Gastrocnemius medialis (tissue), 4 donors: ENCODE results near the gene GINS2. TPM values are rescaled to one million over a fixed set of nuclear protein-coding genes. Genes with fewer than 3 reads are reported as not detected.

Experiments
- ATAC-seq, 2 donors: fragments of 150-250 bp; one replicate each; pipeline ENCODE4 v1.9.1; 2016
- DNase-seq, 2 donors: peaks; one replicate each; pipeline ENCODE4 v3.0.0-alpha.2; 2019
- H3K27ac ChIP-seq, 4 donors: fragments of 200-600 bp; sonication (generic); 1 replicate in 1 of 4; 2 replicates in 3 of 4; pipeline ENCODE4 v1.5.1; 2016 to 2018; ENCODE audit warnings: mild to moderate bottlenecking in 2 of 4, moderate library complexity in 1 of 4
- H3K27me3 ChIP-seq, 3 donors: fragments of 200-600 bp; sonication (generic) in 2 of 3; 1 replicate in 1 of 3; 2 replicates in 2 of 3; pipeline versions ENCODE4 v1.5.1 to v1.6.0; 2016 to 2019; ENCODE audit warnings: mild to moderate bottlenecking in 1 of 3, moderate library complexity in 1 of 3
- H3K36me3 ChIP-seq, 2 donors: fragments of 200-600 bp; sonication (generic) in 1 of 2; one replicate each; pipeline ENCODE4 v1.5.1; 2017 to 2018
- H3K4me1 ChIP-seq, 2 donors: fragments of 200-600 bp; sonication (generic) in 1 of 2; one replicate each; pipeline ENCODE4 v1.5.1; 2016 to 2017; ENCODE audit warnings: mild to moderate bottlenecking in 2 of 2
- H3K4me3 ChIP-seq, 4 donors: fragments of 200-600 bp; sonication (generic) in 3 of 4; 1 replicate in 1 of 4; 2 replicates in 3 of 4; pipeline ENCODE4 v1.5.1; 2016 to 2019; ENCODE audit warnings: mild to moderate bottlenecking in 2 of 4
- H3K9me3 ChIP-seq, 3 donors: fragments of 200-600 bp; sonication (generic) in 2 of 3; 1 replicate in 1 of 3; 2 replicates in 2 of 3; pipeline ENCODE4 v1.5.1; 2016 to 2019
- POLR2A ChIP-seq, 2 donors: fragments of 450-650 bp; IDR thresholded peaks; one replicate each; pipeline ENCODE4 v1.6.1; 2017; ENCODE audit warnings: antibody characterized with exemption in 2 of 2, mild to moderate bottlenecking in 2 of 2, moderate library complexity in 2 of 2
- in situ Hi-C, 4 donors: fragments of 200-750 bp; cut with MboI; loops; one replicate each; pipeline versions ENCODE4 v1.15.0 to v1.8.0; 2017; ENCODE audit warnings: low sequenced_read_pairs in 4 of 4
- intact Hi-C: fragments of 100-400 bp; cut with DNase I; formaldehyde crosslinking; loops from one replicate; pipeline ENCODE4 v1.15.1; 2023; ENCODE audit warnings: low total_unique reads
- total RNA-seq, 4 donors: library from RNA; depleted of rRNA; stranded (reverse); fragments of >200 nt; gene quantifications; one replicate each; pipeline versions ENCODE4 v1.1.0 to v1.2.3, GENCODE V29; 2016
- TF ChIP-seq, protein P1 (sequence below), 5 experiments: fragments of 450-650 bp in 3 of 5; fragments of 200-600 bp in 2 of 5; sonication (generic) in 2 of 5; IDR thresholded peaks in 4 of 5; conservative IDR thresholded peaks in 1 of 5; 1 replicate in 4 of 5; 2 replicates in 1 of 5; pipeline ENCODE4 v1.5.1; 2016 to 2019; ENCODE audit warnings: antibody characterized with exemption in 5 of 5, mild to moderate bottlenecking in 3 of 5, moderate library complexity in 3 of 5

GINS2 gene
- total RNA-seq, 4 donors from 2014 or later: 0.33 to 1.6 (median 1.6) TPM; not detected in 1

DNA sequence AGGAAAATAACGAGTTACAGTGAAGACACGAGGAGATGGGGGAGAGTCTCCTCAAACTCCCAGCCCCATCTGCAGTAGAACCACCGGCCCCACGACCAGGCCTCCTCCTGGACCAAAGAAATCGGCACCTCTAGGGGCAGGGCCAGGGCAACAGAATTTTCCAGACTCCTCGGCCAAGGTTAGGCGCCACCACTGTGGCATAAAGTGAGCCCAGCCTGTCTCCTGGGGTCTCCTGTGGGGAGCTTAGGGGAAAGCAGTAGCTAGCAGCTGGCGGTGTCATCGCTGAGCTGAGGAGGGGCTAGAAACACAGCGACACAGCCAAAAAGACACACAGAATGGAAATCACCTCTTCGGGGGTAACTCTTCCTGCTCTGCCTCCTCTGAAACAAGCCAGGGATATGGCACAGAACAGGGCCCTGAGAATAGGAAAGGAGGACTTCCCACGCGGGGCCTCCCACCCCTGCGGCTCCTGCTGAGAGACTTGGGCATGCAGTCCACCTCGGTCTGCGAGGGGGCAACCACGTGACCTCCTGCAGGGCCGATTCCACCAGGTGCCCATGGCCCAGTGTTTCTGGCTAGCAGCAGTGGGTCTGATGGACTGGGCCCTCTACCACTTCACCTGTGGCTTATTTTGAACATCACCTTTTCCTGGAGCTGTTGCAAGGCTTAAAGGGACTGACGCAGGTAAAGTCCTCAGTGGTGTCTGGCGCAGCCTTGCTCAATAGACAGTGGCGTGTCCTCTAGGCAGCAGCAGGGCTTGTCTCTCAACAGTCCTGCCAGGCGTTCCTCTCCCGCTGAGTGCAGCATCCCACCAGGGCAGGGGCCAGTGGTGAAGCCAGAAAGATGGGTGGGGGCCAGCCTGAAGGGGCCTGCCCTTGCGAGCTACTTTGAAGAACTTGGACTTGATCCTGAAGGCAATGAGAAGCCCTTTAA lies 6.7 kb upstream of the GINS2 start:
- no peak overlapping the region for H3K4me3 ChIP-seq
- ATAC-seq: no peak
- H3K27me3 ChIP-seq: peaks cover 0 to 12% (median 5%) of the 10 kb centered on the region in 3 donors
- no peak for DNase-seq
- H3K27ac ChIP-seq: no peak overlapping the region
- no peaks in the 10 kb centered on the region for H3K9me3 ChIP-seq
- H3K36me3 ChIP-seq: no peaks in the 10 kb centered on the region
- H3K4me1 ChIP-seq: no peaks in the 10 kb centered on the region
- in situ Hi-C loops: no loop called here
- intact Hi-C loops: no loop called here
- TF ChIP-seq, protein P1, sequence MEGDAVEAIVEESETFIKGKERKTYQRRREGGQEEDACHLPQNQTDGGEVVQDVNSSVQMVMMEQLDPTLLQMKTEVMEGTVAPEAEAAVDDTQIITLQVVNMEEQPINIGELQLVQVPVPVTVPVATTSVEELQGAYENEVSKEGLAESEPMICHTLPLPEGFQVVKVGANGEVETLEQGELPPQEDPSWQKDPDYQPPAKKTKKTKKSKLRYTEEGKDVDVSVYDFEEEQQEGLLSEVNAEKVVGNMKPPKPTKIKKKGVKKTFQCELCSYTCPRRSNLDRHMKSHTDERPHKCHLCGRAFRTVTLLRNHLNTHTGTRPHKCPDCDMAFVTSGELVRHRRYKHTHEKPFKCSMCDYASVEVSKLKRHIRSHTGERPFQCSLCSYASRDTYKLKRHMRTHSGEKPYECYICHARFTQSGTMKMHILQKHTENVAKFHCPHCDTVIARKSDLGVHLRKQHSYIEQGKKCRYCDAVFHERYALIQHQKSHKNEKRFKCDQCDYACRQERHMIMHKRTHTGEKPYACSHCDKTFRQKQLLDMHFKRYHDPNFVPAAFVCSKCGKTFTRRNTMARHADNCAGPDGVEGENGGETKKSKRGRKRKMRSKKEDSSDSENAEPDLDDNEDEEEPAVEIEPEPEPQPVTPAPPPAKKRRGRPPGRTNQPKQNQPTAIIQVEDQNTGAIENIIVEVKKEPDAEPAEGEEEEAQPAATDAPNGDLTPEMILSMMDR (IDR thresholded peaks at IDR 0.05 in 4 of 5, conservative IDR thresholded peaks at IDR 0.05 in 1 of 5): no peak
- TF ChIP-seq POLR2A (IDR thresholded peaks at IDR 0.05): no peak

DNA sequence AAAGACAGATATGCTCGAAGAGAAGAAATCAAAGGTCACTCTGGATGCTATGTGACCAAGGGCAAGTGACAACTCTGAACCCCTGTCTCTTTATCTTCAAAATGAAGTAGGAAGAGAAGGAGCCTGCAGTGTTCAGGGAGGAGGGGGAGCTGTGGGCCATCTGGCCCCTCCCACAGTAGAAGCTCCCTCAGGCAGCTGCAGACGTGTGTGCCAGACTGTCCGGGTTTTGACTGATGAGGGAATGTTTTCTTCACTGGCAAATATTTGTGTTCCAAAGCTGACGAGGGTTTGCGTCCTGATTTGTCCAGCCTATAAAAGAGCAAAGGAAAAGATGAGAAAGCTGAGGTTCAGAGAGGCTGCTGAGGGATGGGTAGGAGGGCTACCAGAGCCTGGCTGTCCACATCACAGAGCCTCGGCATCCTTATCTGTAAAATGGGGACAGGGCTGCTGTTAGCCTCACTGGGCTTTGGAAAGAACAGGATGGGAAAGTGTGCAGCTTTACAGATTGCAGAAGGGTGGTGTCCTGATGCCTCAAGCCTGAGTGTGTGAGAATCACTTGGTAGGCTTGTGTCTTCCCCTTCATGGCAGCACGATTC lies 1.8 kb upstream of the GINS2 start:
- intact Hi-C loops (no loop called here), in situ Hi-C loops (no loop called here)
- Histone ChIP-seq H3K36me3 (no peaks in the 10 kb centered on the region), H3K27me3 (no peaks in the 10 kb centered on the region), H3K27ac (no peak overlapping the region), H3K4me1 (peaks cover 3 to 5% of the 10 kb centered on the region in 2 donors), H3K4me3 (no peak overlapping the region), H3K9me3 (no peaks in the 10 kb centered on the region)
- no peak for ATAC-seq
- no peak for DNase-seq
- TF ChIP-seq, protein P1 (IDR thresholded peaks at IDR 0.05 in 4 of 5, conservative IDR thresholded peaks at IDR 0.05 in 1 of 5): no peak
- no peak for TF ChIP-seq POLR2A (IDR thresholded peaks at IDR 0.05)

DNA sequence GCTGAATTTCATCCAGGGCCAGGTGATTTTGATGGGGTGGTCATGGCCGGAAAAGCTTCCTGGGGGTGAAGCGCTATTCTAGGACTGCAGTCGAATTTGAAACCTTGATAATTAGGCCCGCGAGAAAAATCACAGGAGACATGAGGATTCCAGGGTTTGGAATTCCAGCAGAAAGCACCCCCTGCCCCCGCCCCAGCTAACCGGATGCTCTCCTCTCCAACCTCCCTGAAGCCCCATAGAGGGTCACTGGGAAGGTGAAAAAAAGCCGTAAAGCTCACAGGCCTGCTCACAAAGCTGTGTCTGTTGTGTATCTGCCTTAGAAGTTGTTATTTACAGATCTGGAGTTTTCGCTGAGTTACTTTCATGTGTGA lies 1.2 kb upstream of the GINS2 start:
- Histone ChIP-seq H3K4me1 (peaks cover 3 to 5% of the 10 kb centered on the region in 2 donors), H3K4me3 (no peak overlapping the region), H3K27me3 (no peaks in the 10 kb centered on the region), H3K9me3 (no peaks in the 10 kb centered on the region), H3K36me3 (no peaks in the 10 kb centered on the region), H3K27ac (no peak overlapping the region)
- DNase-seq (no peak), ATAC-seq (no peak)
- in situ Hi-C loops (no loop called here), intact Hi-C loops (no loop called here)
- TF ChIP-seq, protein P1 (IDR thresholded peaks at IDR 0.05 in 4 of 5, conservative IDR thresholded peaks at IDR 0.05 in 1 of 5): no peak
- TF ChIP-seq POLR2A (IDR thresholded peaks at IDR 0.05): no peak

DNA sequence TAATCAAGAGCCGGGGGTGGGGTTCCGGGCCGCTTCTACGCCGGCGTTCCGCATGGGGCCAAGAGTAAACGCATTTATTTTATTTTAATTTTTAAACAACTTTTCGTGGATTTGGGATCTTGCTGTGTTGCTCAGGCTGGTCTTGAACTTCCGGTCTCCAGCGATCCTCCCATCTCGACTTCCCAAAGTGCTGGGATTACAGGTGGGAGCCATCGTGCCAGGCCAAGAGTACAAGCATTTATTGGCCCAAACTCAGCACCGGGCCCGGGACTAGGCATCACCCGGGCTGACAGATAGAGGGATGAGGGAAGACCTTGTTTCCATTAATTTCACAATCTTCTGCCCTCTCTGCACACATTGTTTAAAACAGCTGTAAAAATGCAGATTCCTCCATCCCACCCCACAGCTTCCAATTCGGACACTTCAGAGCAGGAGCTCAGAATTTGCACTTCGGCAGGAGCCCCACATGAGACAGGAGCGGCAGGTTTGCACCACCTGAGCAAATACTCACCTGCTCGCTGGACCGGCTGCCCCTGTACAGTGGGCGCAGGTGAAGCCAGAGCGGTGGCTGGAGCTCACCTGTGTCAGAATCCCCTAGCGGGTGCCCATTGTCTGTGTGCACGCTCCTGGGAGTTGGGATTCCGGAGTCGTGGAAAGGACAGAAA lies 663 bp upstream of the GINS2 start:
- peak overlapping the region; percentile 41 to 83 (median 56) for H3K4me3 ChIP-seq
- TF ChIP-seq, protein P1 (IDR thresholded peaks at IDR 0.05 in 4 of 5, conservative IDR thresholded peaks at IDR 0.05 in 1 of 5): no peak
- TF ChIP-seq POLR2A (IDR thresholded peaks at IDR 0.05): no peak
- no peaks in the 10 kb centered on the region for H3K36me3 ChIP-seq
- no peak for ATAC-seq
- intact Hi-C loops (no loop called here), in situ Hi-C loops (no loop called here)
- DNase-seq: no peak
- H3K9me3 ChIP-seq: no peaks in the 10 kb centered on the region
- H3K4me1 ChIP-seq: peaks cover 3 to 5% of the 10 kb centered on the region in 2 donors
- no peaks in the 10 kb centered on the region for H3K27me3 ChIP-seq
- no peak overlapping the region for H3K27ac ChIP-seq
